K562 treated with DMSO at 1 percent for 4 hours (cell line): ENCODE results near the gene MASP2. TPM values are rescaled to one million over a fixed set of nuclear protein-coding genes. Genes with fewer than 3 reads are reported as not detected.

Experiments
- total RNA-seq: library from RNA; unstranded; fragments of 300-600 nt; gene quantifications from 2 replicates; pipeline ENCODE4 v1.2.3, GENCODE V29; 2022; ENCODE audit not compliant: insufficient read depth

MASP2 gene
- total RNA-seq = 2.7 and 3.4 TPM in 2 replicates

GRCh38 chr1:11046625-11047365 is at the start of gene MASP2:
Gene MASP2, minus strand, starts transcription at chr1:11047239. Its CDS starts 32 bp downstream, at chr1:11047207.

DNA sequence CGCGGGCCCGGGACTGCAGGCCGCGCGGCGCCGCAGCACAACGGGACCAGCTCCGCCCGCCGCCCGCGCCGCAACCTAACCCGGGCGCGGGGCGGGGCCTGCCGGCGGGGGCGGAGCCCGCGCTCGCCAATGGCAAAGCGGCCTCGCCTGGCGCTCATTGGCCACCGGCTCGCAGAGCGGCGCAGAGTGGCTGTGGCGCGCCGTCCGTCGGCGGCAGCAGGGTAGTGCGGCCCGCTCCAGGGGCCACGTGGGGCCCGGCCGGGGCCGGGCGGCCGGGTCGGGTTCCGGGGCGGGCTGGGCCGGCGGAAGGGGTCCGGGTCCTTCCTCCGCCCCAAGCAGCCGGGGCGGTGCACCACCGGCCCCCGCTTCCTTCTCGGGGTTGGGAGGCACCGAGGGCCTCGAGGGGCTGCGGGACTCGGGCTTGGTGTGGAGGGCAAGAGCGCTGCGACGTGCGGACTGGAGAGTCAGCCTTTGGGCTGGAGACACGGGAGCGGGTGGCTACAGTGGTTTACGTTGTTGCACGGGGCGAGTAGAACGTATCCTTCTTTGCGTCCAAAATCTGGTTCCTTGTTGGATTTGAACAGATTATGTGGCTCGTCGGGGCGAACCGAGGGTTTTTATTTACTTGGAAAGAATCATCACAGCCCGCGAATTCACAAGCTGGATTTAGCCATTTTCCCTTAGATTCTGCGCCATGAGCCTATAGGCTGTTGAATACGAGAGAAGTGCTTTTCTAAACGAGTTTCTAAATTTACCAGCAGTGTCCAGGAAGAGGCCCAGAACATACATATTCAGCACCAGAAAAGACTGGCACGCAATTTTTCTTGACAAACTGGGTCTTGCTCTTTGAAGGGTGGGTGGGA is 13.2 kb upstream of the MASP2 start, which contains the start of gene SRM:
Gene SRM, minus strand, starts transcription at position 51 of the 863 bp plus-strand sequence. CDS start 75 bp downstream, outside the sequence.

GRCh38 chr1:11012260-11013159 is 34.5 kb downstream of the MASP2 start, which contains the start of gene TARDBP:
Gene TARDBP, plus strand, starts transcription at chr1:11012654. Its CDS starts 1,074 bp downstream, at chr1:11013728.

Other genes starting within 250 kb of the MASP2 start
- 107 and 112 TPM in 2 replicates for gene TARDBP, start 34.6 kb downstream of the MASP2 start, total RNA-seq
- 123 and 129 TPM in 2 replicates for gene SRM, start 12.8 kb upstream of the MASP2 start, total RNA-seq
- gene EXOSC10, start 52.6 kb upstream of the MASP2 start, total RNA-seq = 78.4 and 86.2 TPM in 2 replicates
- gene ANGPTL7, start 142.1 kb upstream of the MASP2 start, total RNA-seq = not detected in 2 replicates
- 42.9 and 57.7 TPM in 2 replicates for gene MTOR, start 215.3 kb upstream of the MASP2 start, total RNA-seq
- gene UBIAD1, start 226.0 kb upstream of the MASP2 start, total RNA-seq = 15.2 and 16.2 TPM in 2 replicates